IMR-90 (cell line): Measurements from ENCODE around the gene HUNK.

ENCODE experiments used
- BHLHE40 ChIP-seq: fragments of 150-350 bp; IDR thresholded peaks from 2 replicates; pipeline ENCODE4 v1.6.1; 2016; ENCODE audit warnings: mild to moderate bottlenecking, low read depth, low read length
- CEBPB ChIP-seq: IDR thresholded peaks from 2 replicates; pipeline ENCODE4 v1.6.1; 2012; ENCODE audit warnings: low read depth, low read length, improper control_type of control experiment
- MAFK ChIP-seq: IDR thresholded peaks from 2 replicates; pipeline ENCODE4 v1.6.1; 2012; ENCODE audit warnings: low read depth, low read length, improper control_type of control experiment
- MXI1 ChIP-seq: IDR thresholded peaks from 2 replicates; pipeline ENCODE4 v1.6.1; 2012; ENCODE audit warnings: low read depth, mild to moderate bottlenecking, low read length, moderate library complexity, borderline replicate concordance
- POLR2A ChIP-seq: IDR thresholded peaks from 2 replicates; pipeline ENCODE4 v1.6.1; 2012; ENCODE audit warnings: mild to moderate bottlenecking, low read depth, low read length
- RAD21 ChIP-seq: IDR thresholded peaks from 2 replicates; pipeline ENCODE4 v1.6.1; 2012; ENCODE audit warnings: low read length, improper control_type of control experiment
- RCOR1 ChIP-seq: IDR thresholded peaks from 2 replicates; pipeline ENCODE4 v1.6.1; 2012; ENCODE audit warnings: mild to moderate bottlenecking, low read length, improper control_type of control experiment; ENCODE audit not compliant: insufficient replicate concordance
- SMC3 ChIP-seq: fragments of 150-350 bp; IDR thresholded peaks from 2 replicates; pipeline ENCODE4 v1.6.1; 2016; ENCODE audit warnings: low read depth, mild to moderate bottlenecking, antibody characterized with exemption, low read length, moderate library complexity
- TF ChIP-seq, protein P1 (sequence below): conservative IDR thresholded peaks from 2 replicates; pipeline ENCODE4 v1.5.1; 2012; ENCODE audit warnings: mild to moderate bottlenecking, low read depth, low read length, improper control_type of control experiment

DNA sequence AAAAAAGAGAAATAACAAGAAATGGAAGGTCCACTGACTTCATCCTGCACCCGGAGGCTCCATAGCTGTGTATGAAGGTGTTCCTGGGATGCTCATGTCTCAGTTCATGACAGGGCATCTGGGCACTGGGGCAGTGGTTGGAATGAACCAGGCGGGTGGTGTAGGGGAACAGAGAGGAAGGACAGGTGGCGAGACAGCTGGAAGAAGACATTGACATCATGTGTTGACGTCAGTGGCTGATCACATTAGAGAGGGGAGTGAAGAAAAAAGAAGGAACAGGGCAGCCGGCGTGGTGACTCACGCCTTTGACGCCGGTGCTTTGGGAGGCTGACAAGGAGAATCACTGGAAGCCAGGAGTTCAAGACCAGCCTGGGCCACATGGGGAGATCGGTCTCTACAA lies 50.1 kb downstream of the HUNK start:
- TF ChIP-seq, protein P1, sequence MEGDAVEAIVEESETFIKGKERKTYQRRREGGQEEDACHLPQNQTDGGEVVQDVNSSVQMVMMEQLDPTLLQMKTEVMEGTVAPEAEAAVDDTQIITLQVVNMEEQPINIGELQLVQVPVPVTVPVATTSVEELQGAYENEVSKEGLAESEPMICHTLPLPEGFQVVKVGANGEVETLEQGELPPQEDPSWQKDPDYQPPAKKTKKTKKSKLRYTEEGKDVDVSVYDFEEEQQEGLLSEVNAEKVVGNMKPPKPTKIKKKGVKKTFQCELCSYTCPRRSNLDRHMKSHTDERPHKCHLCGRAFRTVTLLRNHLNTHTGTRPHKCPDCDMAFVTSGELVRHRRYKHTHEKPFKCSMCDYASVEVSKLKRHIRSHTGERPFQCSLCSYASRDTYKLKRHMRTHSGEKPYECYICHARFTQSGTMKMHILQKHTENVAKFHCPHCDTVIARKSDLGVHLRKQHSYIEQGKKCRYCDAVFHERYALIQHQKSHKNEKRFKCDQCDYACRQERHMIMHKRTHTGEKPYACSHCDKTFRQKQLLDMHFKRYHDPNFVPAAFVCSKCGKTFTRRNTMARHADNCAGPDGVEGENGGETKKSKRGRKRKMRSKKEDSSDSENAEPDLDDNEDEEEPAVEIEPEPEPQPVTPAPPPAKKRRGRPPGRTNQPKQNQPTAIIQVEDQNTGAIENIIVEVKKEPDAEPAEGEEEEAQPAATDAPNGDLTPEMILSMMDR = no peak
- TF ChIP-seq CEBPB (no peak), BHLHE40 (no peak), POLR2A (no peak), RCOR1 (no peak), MXI1 (no peak), SMC3 (no peak), MAFK (no peak), RAD21 (no peak)
